HG02571 (cell line): ENCODE results near the gene GOLGB1.
"Not testable (repeated sequence)": the region's sequence is repeated elsewhere in the genome, so short reads cannot be mapped to it uniquely, and the experiment has no call there.

Source experiments
- ATAC-seq: cut with Tn5 transposase; IDR thresholded peaks from one replicate; pipeline ENCODE4 v1.9.1; 2021; ENCODE audit warnings: mild to moderate bottlenecking, moderate library complexity; ENCODE audit not compliant: unreplicated experiment

GOLGB1 gene

GRCh38 chr3:121749276-121750086, at the start of gene GOLGB1:
TSS of gene GOLGB1 (minus strand) at chr3:121749741. CDS start at chr3:121730971, 18,770 bp downstream.
- peak; percentile 97 for ATAC-seq

DNA sequence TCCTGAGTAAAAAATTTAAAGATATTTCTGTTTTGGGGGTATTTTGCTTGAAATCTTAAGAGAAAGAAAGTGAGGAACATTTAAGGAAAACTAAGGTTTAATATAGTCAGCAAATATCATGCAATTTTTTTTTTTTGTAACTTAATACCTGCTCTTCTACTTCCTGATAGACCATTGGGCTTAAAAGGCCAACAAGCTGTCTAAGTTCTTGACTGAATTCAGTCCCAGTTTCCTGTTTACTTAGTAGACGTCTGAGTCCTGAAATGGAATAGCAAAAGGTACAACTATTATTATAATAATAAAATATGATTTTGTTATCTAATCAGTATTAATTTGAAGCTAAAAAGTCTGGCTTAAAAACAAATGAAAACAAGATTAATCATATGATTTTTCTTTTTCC, 47.4 kb upstream of the GOLGB1 start:
- ATAC-seq: no peak

- no peak for ATAC-seq
These were observed 44.9 kb upstream of the GOLGB1 start for GRCh38 chr3:121794264-121794983.

DNA sequence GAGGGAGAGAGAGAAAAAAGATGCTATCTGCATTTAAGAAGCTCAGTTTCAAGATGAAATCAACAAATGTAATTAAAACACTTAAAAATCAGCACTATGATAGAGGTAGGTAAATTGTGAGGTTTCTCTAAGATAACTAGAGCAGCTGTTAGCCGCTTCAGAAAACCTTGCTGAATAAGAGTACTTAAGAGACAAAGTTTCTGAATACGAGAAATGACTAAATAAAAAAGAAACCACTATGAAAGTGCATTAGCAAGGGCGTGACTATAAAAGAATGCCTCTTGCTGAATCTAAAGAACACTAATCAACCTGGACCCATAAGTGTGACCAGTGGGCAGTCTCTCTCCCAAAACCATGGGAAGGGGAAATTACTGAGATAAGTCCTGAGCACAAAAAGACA, 43.5 kb upstream of the GOLGB1 start:
- ATAC-seq: peak; percentile 53

DNA sequence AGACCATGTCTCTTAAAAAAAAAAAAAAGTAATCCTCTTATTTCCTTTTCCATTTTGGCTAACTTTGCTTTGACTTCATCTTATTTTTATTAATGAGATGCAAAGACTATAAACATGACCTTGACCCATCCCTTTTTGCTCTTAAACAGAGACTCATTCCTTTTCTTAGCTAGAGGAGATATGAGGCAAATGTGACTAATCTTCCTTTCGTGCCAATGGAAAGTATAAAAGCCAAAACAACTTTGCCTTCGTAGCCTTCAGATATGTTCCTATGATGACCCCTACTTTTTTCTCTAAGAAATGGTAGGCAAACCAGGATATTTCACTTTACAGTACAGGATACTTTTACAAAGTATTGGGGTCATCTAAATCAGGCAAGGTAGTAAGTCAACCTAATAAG, 36.9 kb upstream of the GOLGB1 start:
- ATAC-seq: no peak

GRCh38 chr3:121782784-121783183, 33.2 kb upstream of the GOLGB1 start:
- not testable (repeated sequence) for ATAC-seq

- no peak for ATAC-seq
These were observed 32.1 kb upstream of the GOLGB1 start for GRCh38 chr3:121781611-121782010.

- ATAC-seq: not testable (repeated sequence)
These were observed 25.6 kb upstream of the GOLGB1 start for GRCh38 chr3:121775095-121775494.

DNA sequence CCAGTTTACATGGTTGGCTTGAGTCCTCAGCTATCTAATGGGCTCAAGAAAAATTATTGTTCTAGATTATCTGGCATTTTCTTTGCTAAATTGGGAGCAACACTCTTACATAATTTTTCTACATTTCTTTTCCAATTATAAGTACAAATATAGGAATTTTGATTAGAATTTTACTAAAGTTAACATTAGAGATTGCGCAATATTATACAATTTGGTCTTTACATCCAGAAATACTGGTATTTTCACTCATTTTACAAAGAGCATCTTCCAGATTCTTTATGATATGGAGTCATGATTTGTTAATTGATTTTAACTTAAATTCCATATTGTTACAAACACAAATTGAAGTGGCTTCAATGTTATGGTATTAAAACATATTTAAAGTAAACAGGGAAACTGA, 19.7 kb upstream of the GOLGB1 start:
- ATAC-seq: no peak

DNA sequence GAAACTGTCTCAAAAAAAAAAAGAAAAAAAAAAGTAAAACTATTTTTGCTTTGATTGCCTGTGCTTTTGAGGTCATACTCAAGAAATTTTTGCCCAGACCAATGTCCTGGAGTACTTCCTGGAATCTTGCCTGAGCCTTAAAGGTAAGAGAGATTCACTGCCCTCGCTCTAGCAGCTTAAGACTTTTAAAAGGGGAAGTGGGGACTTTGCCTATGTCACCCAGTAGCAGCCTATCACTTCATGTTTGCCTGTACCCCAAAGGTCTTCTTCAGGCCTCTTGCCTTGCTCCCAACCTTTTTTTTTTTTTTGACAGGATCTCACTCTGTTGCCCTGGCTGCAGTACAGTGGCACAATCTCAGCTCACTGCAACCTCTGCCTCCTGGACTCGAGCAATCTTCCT, 18.9 kb upstream of the GOLGB1 start:
- no peak for ATAC-seq

GRCh38 chr3:121759541-121760202, 10.1 kb upstream of the GOLGB1 start:
- ATAC-seq: no peak

GRCh38 chr3:121758727-121759450, 9.3 kb upstream of the GOLGB1 start:
- ATAC-seq: no peak

GRCh38 chr3:121757812-121758545, 8.4 kb upstream of the GOLGB1 start:
- ATAC-seq: no peak

GRCh38 chr3:121757087-121757811, 7.7 kb upstream of the GOLGB1 start:
- no peak for ATAC-seq

- no peak for ATAC-seq
These were observed 3.2 kb upstream of the GOLGB1 start for GRCh38 chr3:121752772-121753171.

DNA sequence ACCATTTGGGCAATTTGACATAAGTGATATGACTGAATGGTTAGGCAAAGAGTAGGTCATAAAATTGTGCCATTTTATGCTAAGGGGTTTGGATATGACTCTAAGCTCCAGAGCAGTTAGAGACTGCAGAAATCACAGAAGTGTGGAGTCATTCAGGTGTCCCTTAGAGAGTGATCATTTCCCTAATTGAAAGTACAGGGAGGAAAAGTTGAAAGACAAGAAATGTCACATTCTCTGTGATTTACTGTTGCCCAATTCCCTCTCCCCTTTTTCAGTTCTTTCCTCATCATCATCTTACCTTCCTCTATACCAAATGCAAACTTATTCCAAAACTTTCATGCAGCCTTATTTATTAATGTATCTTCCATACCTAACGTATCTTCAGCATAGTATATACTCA, 2.7 kb upstream of the GOLGB1 start:
- ATAC-seq: no peak

GRCh38 chr3:121750087-121750415, 510 bp upstream of the GOLGB1 start:
- no peak for ATAC-seq

GRCh38 chr3:121748680-121749275, 763 bp downstream of the GOLGB1 start:
- peak; percentile 14 for ATAC-seq

DNA sequence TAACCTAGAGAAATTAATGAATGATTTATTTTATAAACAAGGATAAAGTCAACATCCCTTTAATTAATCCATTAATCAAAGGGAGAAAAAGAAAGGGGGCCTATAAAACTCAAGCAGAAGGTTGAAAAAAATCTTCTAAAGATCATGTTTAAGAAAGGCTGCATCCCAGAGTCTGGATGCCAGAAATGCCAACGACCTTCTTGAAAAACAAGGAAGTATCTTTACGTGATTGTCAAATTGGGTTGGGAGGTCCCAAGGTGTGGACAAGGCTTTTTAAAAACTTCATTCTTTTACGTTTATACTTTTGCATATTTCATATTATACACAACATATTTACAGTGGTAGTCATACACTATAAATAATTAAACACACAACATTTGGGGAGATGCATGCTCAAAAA, 1.6 kb downstream of the GOLGB1 start:
- no peak for ATAC-seq
